Liver (tissue), 3 donors: ENCODE data around the gene FAM193A.
A peak's percentile ranks its signal among the peaks of the same experiment; 100 is the strongest.

Experiments used
- EGR1 ChIP-seq, 2 donors: IDR thresholded peaks; 2 replicates each; pipeline ENCODE4 v1.6.1; 2016 to 2018; ENCODE audit warnings: antibody characterized with exemption in 2 of 2, low read depth in 2 of 2
- FOXA1 ChIP-seq: IDR thresholded peaks from 2 replicates; pipeline ENCODE4 v1.6.1; 2016; ENCODE audit warnings: antibody characterized with exemption
- RAD21 ChIP-seq, 2 donors: IDR thresholded peaks; 2 replicates each; pipeline ENCODE4 v1.6.1; 2016; ENCODE audit warnings: antibody characterized with exemption in 2 of 2, mild to moderate bottlenecking in 2 of 2
- RXRA ChIP-seq, 2 donors: IDR thresholded peaks; 2 replicates each; pipeline ENCODE4 v1.6.1; 2017 to 2018; ENCODE audit warnings: antibody characterized with exemption in 2 of 2, mild to moderate bottlenecking in 1 of 2
- SP1 ChIP-seq: IDR thresholded peaks from 2 replicates; pipeline ENCODE4 v1.6.1; 2018; ENCODE audit warnings: antibody characterized with exemption, mild to moderate bottlenecking
- TAF1 ChIP-seq: conservative IDR thresholded peaks from 2 replicates; pipeline ENCODE4 v1.6.1; 2016; ENCODE audit warnings: antibody characterized with exemption, mild to moderate bottlenecking
- YY1 ChIP-seq: IDR thresholded peaks from 2 replicates; pipeline ENCODE4 v1.6.1; 2016; ENCODE audit warnings: antibody characterized with exemption, mild to moderate bottlenecking
- TF ChIP-seq, protein P1 (sequence below): fragments of 150-350 bp; IDR thresholded peaks from 2 replicates; pipeline ENCODE4 v1.5.1; 2017; ENCODE audit warnings: improper control_type of control experiment, low read depth, low read length; ENCODE audit not compliant: missing input control
- TF ChIP-seq, protein P2 (sequence below): IDR thresholded peaks from 2 replicates; pipeline ENCODE4 v1.6.1; 2016; ENCODE audit warnings: antibody characterized with exemption, mild to moderate bottlenecking
- TF ChIP-seq, protein P3 (sequence below): IDR thresholded peaks from 2 replicates; pipeline ENCODE4 v1.6.1; 2016; ENCODE audit warnings: antibody characterized with exemption
- TF ChIP-seq, protein P4 (sequence below): IDR thresholded peaks from 2 replicates; pipeline ENCODE4 v1.6.1; 2016; ENCODE audit warnings: antibody characterized with exemption
- donor health status: healthy.
- donor health status: healthy.

DNA sequence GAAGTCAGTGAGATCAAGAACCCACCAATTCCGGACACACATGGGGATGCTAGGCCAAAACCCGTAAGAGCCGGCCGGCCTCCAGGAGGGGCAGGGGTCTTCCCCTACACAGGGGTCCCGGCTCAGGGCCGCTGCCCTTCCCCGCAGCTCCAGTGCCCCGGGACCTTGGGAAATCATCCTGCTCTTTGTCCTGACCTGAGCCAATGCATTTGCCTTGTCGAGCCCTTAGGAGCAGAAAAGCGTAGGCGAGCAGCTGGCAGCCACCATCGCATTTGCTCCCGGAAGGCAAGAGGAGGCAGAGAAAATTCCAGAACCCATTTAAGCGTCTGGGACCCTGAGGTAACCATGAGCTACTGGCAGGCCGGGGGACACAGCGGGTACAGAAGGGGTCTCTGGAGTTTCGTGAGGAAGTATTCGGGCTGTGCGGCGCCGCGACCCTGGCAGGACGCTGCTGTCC is 227.1 kb downstream of the FAM193A start:
- TF ChIP-seq, protein P1, sequence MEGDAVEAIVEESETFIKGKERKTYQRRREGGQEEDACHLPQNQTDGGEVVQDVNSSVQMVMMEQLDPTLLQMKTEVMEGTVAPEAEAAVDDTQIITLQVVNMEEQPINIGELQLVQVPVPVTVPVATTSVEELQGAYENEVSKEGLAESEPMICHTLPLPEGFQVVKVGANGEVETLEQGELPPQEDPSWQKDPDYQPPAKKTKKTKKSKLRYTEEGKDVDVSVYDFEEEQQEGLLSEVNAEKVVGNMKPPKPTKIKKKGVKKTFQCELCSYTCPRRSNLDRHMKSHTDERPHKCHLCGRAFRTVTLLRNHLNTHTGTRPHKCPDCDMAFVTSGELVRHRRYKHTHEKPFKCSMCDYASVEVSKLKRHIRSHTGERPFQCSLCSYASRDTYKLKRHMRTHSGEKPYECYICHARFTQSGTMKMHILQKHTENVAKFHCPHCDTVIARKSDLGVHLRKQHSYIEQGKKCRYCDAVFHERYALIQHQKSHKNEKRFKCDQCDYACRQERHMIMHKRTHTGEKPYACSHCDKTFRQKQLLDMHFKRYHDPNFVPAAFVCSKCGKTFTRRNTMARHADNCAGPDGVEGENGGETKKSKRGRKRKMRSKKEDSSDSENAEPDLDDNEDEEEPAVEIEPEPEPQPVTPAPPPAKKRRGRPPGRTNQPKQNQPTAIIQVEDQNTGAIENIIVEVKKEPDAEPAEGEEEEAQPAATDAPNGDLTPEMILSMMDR, result no peak
- TF ChIP-seq RAD21 (IDR thresholded peaks at IDR 0.05), result no peak
- no peak for TF ChIP-seq TAF1
- TF ChIP-seq RXRA (IDR thresholded peaks at IDR 0.05), result peak in 1 of 2 donors; percentile 21
- TF ChIP-seq, protein P2, sequence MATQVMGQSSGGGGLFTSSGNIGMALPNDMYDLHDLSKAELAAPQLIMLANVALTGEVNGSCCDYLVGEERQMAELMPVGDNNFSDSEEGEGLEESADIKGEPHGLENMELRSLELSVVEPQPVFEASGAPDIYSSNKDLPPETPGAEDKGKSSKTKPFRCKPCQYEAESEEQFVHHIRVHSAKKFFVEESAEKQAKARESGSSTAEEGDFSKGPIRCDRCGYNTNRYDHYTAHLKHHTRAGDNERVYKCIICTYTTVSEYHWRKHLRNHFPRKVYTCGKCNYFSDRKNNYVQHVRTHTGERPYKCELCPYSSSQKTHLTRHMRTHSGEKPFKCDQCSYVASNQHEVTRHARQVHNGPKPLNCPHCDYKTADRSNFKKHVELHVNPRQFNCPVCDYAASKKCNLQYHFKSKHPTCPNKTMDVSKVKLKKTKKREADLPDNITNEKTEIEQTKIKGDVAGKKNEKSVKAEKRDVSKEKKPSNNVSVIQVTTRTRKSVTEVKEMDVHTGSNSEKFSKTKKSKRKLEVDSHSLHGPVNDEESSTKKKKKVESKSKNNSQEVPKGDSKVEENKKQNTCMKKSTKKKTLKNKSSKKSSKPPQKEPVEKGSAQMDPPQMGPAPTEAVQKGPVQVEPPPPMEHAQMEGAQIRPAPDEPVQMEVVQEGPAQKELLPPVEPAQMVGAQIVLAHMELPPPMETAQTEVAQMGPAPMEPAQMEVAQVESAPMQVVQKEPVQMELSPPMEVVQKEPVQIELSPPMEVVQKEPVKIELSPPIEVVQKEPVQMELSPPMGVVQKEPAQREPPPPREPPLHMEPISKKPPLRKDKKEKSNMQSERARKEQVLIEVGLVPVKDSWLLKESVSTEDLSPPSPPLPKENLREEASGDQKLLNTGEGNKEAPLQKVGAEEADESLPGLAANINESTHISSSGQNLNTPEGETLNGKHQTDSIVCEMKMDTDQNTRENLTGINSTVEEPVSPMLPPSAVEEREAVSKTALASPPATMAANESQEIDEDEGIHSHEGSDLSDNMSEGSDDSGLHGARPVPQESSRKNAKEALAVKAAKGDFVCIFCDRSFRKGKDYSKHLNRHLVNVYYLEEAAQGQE, result no peak
- TF ChIP-seq, protein P3, sequence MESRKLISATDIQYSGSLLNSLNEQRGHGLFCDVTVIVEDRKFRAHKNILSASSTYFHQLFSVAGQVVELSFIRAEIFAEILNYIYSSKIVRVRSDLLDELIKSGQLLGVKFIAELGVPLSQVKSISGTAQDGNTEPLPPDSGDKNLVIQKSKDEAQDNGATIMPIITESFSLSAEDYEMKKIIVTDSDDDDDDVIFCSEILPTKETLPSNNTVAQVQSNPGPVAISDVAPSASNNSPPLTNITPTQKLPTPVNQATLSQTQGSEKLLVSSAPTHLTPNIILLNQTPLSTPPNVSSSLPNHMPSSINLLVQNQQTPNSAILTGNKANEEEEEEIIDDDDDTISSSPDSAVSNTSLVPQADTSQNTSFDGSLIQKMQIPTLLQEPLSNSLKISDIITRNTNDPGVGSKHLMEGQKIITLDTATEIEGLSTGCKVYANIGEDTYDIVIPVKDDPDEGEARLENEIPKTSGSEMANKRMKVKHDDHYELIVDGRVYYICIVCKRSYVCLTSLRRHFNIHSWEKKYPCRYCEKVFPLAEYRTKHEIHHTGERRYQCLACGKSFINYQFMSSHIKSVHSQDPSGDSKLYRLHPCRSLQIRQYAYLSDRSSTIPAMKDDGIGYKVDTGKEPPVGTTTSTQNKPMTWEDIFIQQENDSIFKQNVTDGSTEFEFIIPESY, result no peak
- TF ChIP-seq, protein P4, sequence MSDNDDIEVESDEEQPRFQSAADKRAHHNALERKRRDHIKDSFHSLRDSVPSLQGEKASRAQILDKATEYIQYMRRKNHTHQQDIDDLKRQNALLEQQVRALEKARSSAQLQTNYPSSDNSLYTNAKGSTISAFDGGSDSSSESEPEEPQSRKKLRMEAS, result no peak
- peak; percentile 28 for TF ChIP-seq YY1
- no peak for TF ChIP-seq FOXA1
- no peak for TF ChIP-seq SP1
- TF ChIP-seq EGR1 (IDR thresholded peaks at IDR 0.05; ENCODE audit: low read depth in 2 of 2), result peak in 1 of 2 donors; percentile 87
